Left forelimb (tissue), 1 donor: ENCODE measurements around the gene HADH.

Experiments
- DNase-seq: peaks from one replicate; pipeline ENCODE4 v3.0.0-alpha.2; 2018; ENCODE audit warnings: low spot score

The HADH gene

DNA sequence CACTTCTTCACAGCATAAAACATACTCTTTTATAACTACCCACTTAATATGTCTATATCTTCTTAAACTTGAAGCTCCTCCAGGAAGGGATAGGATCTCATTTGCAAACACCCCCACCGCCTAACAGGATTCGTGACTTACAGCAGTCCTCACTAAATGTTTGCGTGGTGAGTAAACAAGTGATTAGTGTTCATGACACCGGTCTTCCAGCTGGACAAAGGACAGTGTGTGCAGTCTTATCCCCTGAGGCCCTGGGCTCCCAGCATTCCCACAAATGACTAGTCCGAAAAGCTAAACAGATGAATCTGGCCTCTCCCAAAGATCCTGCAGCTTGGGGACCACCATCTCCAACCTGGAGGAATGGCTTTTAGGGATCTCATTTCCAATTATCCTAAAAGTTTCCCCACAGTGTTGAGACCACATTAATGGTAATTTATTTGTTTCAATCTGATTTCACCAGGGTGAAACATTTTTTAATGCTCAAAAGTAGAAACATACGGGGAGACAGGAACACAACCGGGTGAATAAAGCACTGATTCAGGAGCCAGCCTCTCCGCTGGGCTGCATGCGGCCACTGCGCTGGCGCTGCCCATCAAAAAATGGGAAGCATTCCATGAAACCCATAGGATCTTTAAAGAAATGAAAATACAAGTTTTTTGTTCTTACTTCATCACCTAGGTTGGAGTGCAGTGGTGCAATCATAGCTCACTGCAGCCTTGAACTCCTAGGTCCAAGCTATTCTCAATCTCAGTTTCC lies 69.2 kb downstream of the HADH start:
- DNase-seq = no peak

DNA sequence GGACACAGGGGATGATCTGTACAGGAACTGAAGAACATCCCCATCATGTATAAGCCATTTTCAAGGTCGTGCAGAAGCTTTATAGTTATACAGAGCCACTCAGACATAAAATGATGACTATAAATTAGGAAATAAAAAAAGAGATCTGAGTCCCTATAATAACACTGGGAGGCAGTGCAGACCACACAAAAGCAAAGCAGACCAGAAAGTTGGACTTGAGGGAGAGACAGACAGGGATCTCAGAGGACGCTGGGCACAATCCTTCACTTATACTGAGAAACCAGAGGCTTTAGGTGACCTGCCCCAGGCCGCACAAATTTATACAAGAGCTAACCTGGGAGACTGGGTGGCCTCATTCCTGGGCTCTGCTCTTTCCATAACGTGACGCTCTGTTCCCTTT lies 70.5 kb downstream of the HADH start:
- DNase-seq = no peak

DNA sequence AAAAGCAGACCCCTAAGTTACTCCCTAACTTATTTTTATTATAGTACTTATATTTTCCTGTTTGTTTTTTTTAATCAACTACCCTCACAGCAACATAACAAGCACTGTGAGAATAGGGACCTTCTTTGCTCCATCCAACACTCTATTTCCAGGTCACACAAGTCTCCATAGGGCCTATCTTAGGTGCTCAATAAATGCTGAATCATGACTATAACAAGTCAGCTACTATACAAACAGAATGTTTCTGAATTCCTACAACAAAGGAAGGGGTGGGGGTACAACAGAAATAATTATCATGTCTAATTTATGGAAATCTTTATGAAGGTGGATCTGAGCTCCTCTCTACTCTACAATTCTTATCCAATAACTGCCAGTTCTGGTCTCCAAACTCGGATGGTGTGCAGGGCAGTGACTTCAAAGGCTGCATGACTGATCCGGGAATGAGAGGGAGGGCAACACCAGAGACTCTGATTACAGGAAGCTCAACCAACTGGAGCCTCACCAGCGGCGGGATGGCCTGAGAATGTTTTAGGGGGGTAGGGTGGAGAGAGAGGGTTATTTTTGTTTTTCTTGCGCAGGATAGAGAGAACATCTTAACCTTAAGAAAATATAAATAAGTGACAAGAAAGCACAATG lies 71.1 kb downstream of the HADH start:
- DNase-seq = no peak

DNA sequence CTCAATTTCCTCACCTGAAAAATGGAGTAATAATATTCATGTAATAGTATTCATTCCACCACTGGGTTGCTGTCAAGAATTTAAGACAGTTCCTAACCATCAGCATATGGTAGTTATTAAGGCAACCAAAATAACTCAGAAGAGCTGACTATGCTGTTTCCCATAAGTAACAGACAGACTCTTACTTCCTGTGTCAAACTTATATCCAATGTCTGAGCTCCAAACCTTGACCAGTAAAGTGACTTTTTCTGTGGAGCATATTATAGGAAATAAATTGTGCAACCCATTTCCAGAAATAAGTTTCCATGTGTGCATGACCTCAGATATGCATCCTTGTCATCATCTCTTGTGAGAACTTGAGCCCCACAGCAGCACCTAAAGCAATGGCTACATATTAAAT lies 78.8 kb downstream of the HADH start:
- DNase-seq = no peak

DNA sequence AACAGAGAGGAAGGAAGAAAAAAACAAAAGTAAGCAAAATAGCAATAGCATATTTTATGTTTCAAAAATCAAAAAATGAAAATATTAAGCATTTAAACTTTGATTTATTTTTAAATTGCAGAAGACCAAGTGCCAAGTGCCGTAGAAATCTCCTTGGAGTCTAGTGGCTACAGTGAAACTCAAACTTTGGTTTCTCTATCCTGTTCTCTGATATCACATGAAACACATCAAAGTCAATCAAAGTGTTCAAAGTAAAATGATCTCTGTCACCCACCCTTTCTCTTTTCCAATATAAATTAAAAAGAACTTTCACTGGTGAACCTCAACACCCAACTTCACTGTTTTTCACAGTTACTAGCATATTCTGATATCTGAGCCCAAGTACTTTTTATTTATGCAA lies 81.1 kb downstream of the HADH start:
- DNase-seq = no peak

DNA sequence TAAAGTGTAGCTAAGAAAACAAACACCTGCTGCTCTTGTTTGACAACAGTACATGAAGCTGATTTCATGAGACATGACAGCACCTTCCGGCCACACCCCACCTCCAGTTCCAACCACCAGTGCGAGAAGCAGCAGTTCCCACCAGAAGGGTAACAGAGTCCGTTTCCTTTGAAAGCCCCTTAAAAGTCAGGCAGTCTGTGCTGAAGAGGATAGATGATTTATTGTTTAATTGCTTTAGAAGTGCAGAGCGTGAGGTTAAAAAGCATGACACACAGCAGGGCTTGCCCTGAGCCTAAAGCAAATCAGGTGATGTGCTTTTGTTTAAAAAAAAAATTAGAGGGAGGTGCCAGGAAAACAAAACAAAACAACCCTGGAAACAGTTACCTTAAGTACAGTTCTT lies 82.6 kb downstream of the HADH start:
- DNase-seq = no peak

DNA sequence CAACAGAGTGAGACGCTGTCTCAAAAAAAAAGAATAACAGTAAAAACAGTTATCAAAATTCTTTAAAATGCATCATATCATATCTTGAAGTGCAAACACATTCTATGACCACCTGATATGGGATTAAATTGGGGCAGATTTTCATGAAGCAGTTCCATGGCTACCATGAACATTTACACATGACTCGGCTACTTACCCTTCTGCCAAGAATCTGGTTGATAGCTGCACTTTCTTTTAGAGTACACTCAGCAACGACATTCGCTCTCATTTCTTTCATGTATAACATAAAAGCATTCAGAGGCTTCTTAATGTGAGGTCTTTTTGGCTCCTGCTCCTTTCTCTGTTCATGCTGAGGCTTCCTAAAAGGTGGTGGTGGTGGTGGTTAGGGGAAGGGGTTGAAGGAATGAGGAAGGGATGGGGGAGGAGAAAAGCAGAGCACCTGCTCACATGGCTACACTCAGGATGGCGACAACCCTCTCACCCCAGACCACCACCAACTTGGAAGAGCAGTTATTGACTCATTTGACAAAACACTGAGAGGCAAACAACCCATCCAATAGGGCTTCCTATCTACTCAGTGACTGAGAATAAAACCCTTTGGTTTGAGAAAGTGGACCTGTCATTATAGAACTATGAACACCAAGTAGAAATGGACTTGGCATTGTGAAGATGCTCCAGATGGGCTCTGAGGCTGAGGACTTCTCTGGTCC lies 88.5 kb downstream of the HADH start:
- no peak for DNase-seq

DNA sequence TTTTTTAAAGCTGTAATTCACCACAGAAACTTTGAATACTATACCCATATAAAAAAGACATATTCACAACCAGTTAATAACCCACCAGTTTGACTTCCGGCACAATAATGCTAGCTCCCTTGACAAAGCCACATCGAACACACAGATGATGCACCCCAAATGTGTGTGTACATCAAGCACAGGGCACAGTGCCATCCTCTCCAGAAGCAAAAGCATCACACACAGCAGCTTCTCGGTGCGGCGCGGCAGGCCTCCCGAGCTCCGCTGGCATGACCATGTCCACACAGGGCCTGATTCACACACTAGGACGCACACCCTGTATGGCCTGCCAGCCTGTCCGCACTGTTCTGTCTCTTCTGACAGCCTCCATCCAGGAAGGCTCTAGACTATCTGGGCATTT lies 91.1 kb downstream of the HADH start:
- DNase-seq = no peak

DNA sequence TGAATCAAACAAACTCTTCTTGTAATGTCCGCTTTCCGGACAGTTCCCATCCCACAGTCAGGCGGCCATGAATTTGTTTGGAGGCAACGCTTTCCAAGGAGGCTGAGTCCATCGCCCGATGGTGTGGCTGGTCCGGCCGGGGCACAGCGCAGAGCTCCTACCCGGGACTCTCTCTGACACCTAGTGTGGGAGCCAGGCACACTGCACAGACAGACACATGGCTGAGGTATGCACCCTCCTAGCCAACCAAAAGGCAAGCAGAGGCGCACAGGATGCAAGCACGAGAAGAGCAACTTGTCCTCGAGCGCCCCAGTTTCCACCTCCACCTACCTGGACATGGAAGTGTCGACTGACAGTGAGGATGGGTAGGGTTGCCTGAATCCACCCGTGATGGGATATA lies 91.6 kb downstream of the HADH start:
- DNase-seq = no peak
